Skin of body (tissue), 2 donors: ENCODE data around the gene CHDH. TPM values are rescaled to one million over a fixed set of nuclear protein-coding genes. Genes with fewer than 3 reads are reported as not detected.
A peak's percentile ranks its signal among the peaks of the same experiment; 100 is the strongest.

Experiments
- DNase-seq: peaks from one replicate; lab custom pipeline; 2025; lab: John Stamatoyannopoulos, UW
- total RNA-seq: library from RNA; depleted of rRNA; stranded (reverse); fragments of >200 nt; gene quantifications from one replicate; pipeline ENCODE4 v1.2.3, GENCODE V29; 2014

CHDH gene
- total RNA-seq, 1 donor from 2014 or later = 0.99 TPM

- no peak for DNase-seq
Observed at GRCh38 chr3:53790470-53790869, 55.7 kb downstream of the CHDH start.

GRCh38 chr3:53789459-53789858, 56.8 kb downstream of the CHDH start:
- DNase-seq = no peak

- DNase-seq = no peak
Observed at GRCh38 chr3:53788038-53788437, 58.2 kb downstream of the CHDH start.

- no peak for DNase-seq
Observed at GRCh38 chr3:53787016-53787415, 59.2 kb downstream of the CHDH start.

- DNase-seq = no peak
Observed at GRCh38 chr3:53780806-53781205, 65.4 kb downstream of the CHDH start.

GRCh38 chr3:53780171-53780570, 66.0 kb downstream of the CHDH start:
- no peak for DNase-seq

- no peak for DNase-seq
Observed at GRCh38 chr3:53778153-53778552, 68.1 kb downstream of the CHDH start.

GRCh38 chr3:53777468-53777867, 68.8 kb downstream of the CHDH start:
- DNase-seq = no peak

GRCh38 chr3:53776494-53777101, 69.6 kb downstream of the CHDH start:
- DNase-seq = peak; percentile 1

GRCh38 chr3:53775834-53776251, 70.4 kb downstream of the CHDH start:
- peak; percentile 51 for DNase-seq

- no peak for DNase-seq
Observed at GRCh38 chr3:53775018-53775417, 71.2 kb downstream of the CHDH start.

- no peak for DNase-seq
Observed at GRCh38 chr3:53774414-53774813, 71.8 kb downstream of the CHDH start.

GRCh38 chr3:53773611-53774368, 72.4 kb downstream of the CHDH start:
- peak; percentile 40 for DNase-seq

- peak; percentile 24 for DNase-seq
Observed at GRCh38 chr3:53773021-53773436, 73.2 kb downstream of the CHDH start.

GRCh38 chr3:53772562-53772961, 73.7 kb downstream of the CHDH start:
- DNase-seq = no peak

- DNase-seq = no peak
Observed at GRCh38 chr3:53768478-53769459, 77.5 kb downstream of the CHDH start.

GRCh38 chr3:53766706-53767105, 79.5 kb downstream of the CHDH start:
- no peak for DNase-seq

- DNase-seq = no peak
Observed at GRCh38 chr3:53765753-53766152, 80.5 kb downstream of the CHDH start.

GRCh38 chr3:53764026-53764775, 82.0 kb downstream of the CHDH start:
- no peak for DNase-seq

GRCh38 chr3:53763353-53763752, 82.9 kb downstream of the CHDH start:
- DNase-seq = no peak
